ENCODE results near the gene FRMD8. TPM values are rescaled to one million over a fixed set of nuclear protein-coding genes. Genes with fewer than 3 reads are reported as not detected.
A peak's percentile ranks its signal among the peaks of the same experiment; 100 is the strongest.

Gene FRMD8
- total and polyA plus RNA-seq, 2 experiments from 2014 or later: 25.7 to 31.0 TPM

- Histone ChIP-seq H4K20me1 (ENCODE audit: insufficient read depth, poor library complexity, severe bottlenecking) (no peaks in the 10 kb centered on the region), H3K36me3 (replicated peaks; ENCODE audit: insufficient read depth, low read depth) (no peaks in the 10 kb centered on the region), H3K9me3 (ENCODE audit: low read depth) (no peaks in the 10 kb centered on the region), H3K4me3 (no peak overlapping the region), H3K27me3 (no peaks in the 10 kb centered on the region), H3K79me2 (peaks cover 43% of the 10 kb centered on the region), H3K27ac (peak overlapping the region; percentile 100), H3K4me2 (peak overlapping the region; percentile 91), H3K9me2 (replicated peaks; ENCODE audit: insufficient read depth) (no peaks in the 10 kb centered on the region), H3K4me1 (ENCODE audit: insufficient read depth) (peaks cover 48% of the 10 kb centered on the region), H2AFZ (no peak overlapping the region)
- DNase-seq (ENCODE audit: low spot score): no peak
- 62% methylated on average over 13 of the region's 14 CpGs for WGBS (ENCODE audit: low lambda C conversion rate, missing lambda C conversion rate)
- no peak for TF ChIP-seq CTCF (IDR thresholded peaks at IDR 0.05; ENCODE audit: poor library complexity)
- TF ChIP-seq EZH2 (IDR thresholded peaks at IDR 0.05; ENCODE audit: borderline replicate concordance): no peak
- no peak for TF ChIP-seq EZH2phosphoT487 (IDR thresholded peaks at IDR 0.05; ENCODE audit: low read depth, severe bottlenecking, unreplicated experiment)
Observed at GRCh38 chr11:65416841-65417701, 30.6 kb downstream of the FRMD8 start.

GRCh38 chr11:65417702-65418430, 31.4 kb downstream of the FRMD8 start:
- Histone ChIP-seq H3K27ac (peak overlapping the region; percentile 100), H3K9me2 (replicated peaks; ENCODE audit: insufficient read depth) (no peaks in the 10 kb centered on the region), H3K36me3 (replicated peaks; ENCODE audit: insufficient read depth, low read depth) (no peaks in the 10 kb centered on the region), H3K79me2 (peaks cover 45% of the 10 kb centered on the region), H3K4me2 (peak overlapping the region; percentile 91), H2AFZ (no peak overlapping the region), H4K20me1 (ENCODE audit: insufficient read depth, poor library complexity, severe bottlenecking) (peaks cover under 1% of the 10 kb centered on the region), H3K4me3 (no peak overlapping the region), H3K9me3 (ENCODE audit: low read depth) (no peaks in the 10 kb centered on the region), H3K27me3 (no peaks in the 10 kb centered on the region), H3K4me1 (ENCODE audit: insufficient read depth) (peaks cover 48% of the 10 kb centered on the region)
- DNase-seq (ENCODE audit: low spot score): peak; percentile 74
- 36% methylated on average over 19 of the region's 19 CpGs for WGBS (ENCODE audit: low lambda C conversion rate, missing lambda C conversion rate)
- TF ChIP-seq CTCF (IDR thresholded peaks at IDR 0.05; ENCODE audit: poor library complexity) (no peak), EZH2 (IDR thresholded peaks at IDR 0.05; ENCODE audit: borderline replicate concordance) (no peak), EZH2phosphoT487 (IDR thresholded peaks at IDR 0.05; ENCODE audit: low read depth, severe bottlenecking, unreplicated experiment) (no peak)

- WGBS (ENCODE audit: low lambda C conversion rate, missing lambda C conversion rate): 17% methylated on average over 2 of the region's 4 CpGs
- peak overlapping the region; percentile 91 for H3K4me2 ChIP-seq
- no peak overlapping the region for H2AFZ ChIP-seq
- no peaks in the 10 kb centered on the region for H3K9me2 ChIP-seq (replicated peaks; ENCODE audit: insufficient read depth)
- no peak for DNase-seq (ENCODE audit: low spot score)
- TF ChIP-seq EZH2 (IDR thresholded peaks at IDR 0.05; ENCODE audit: borderline replicate concordance) (no peak), CTCF (IDR thresholded peaks at IDR 0.05; ENCODE audit: poor library complexity) (no peak), EZH2phosphoT487 (IDR thresholded peaks at IDR 0.05; ENCODE audit: low read depth, severe bottlenecking, unreplicated experiment) (no peak)
- H3K4me3 ChIP-seq: no peak overlapping the region
- peaks cover 48% of the 10 kb centered on the region for H3K4me1 ChIP-seq (ENCODE audit: insufficient read depth)
- no peaks in the 10 kb centered on the region for H3K9me3 ChIP-seq (ENCODE audit: low read depth)
- peaks cover 50% of the 10 kb centered on the region for H3K79me2 ChIP-seq
- H3K27ac ChIP-seq: peak overlapping the region; percentile 100
- H4K20me1 ChIP-seq (ENCODE audit: insufficient read depth, poor library complexity, severe bottlenecking): peaks cover 6% of the 10 kb centered on the region
- H3K27me3 ChIP-seq: no peaks in the 10 kb centered on the region
- no peaks in the 10 kb centered on the region for H3K36me3 ChIP-seq (replicated peaks; ENCODE audit: insufficient read depth, low read depth)
Observed at GRCh38 chr11:65418431-65418680, 31.9 kb downstream of the FRMD8 start.
